Measurements from ENCODE around the gene CCM2.

Gene CCM2

GRCh38 chr7:45125193-45125904 lies 125.3 kb downstream of the CCM2 start:
- DNase-seq (ENCODE audit: low spot score), result no peak
